IPS-18c (cell line): ENCODE measurements around the gene EXOC3L2.
"Not testable (repeated sequence)": the region's sequence is repeated elsewhere in the genome, so short reads cannot be mapped to it uniquely, and the experiment has no call there.

Source experiments
- H3K4me3 ChIP-seq: 2 replicates; pipeline ENCODE4 v1.7.0; 2013; ENCODE audit warnings: low read depth, mild to moderate bottlenecking, low read length, moderate library complexity; ENCODE audit not compliant: insufficient read depth
- H3K9me3 ChIP-seq: one replicate; pipeline ENCODE4 v1.6.1; 2013; ENCODE audit warnings: mild to moderate bottlenecking, low read length, moderate library complexity; ENCODE audit not compliant: control insufficient read depth, insufficient read depth

EXOC3L2 gene

GRCh38 chr19:45243144-45243732, 2.0 kb downstream of the EXOC3L2 start:
- Histone ChIP-seq H3K4me3 (no peak overlapping the region), H3K9me3 (no peaks in the 10 kb centered on the region)

GRCh38 chr19:45238556-45238955, 6.7 kb downstream of the EXOC3L2 start:
- Histone ChIP-seq H3K9me3 (no peaks in the 10 kb centered on the region), H3K4me3 (no peak overlapping the region)

GRCh38 chr19:45235485-45235884, 9.7 kb downstream of the EXOC3L2 start:
- Histone ChIP-seq H3K4me3 (no peak overlapping the region), H3K9me3 (no peaks in the 10 kb centered on the region)

- Histone ChIP-seq H3K4me3 (peak overlapping the region; percentile 24), H3K9me3 (no peaks in the 10 kb centered on the region)
Measured at GRCh38 chr19:45234089-45234869, 10.9 kb downstream of the EXOC3L2 start.

GRCh38 chr19:45231891-45232290, 13.3 kb downstream of the EXOC3L2 start:
- Histone ChIP-seq H3K9me3 (no peaks in the 10 kb centered on the region), H3K4me3 (no peak overlapping the region)

- not testable (repeated sequence) for H3K4me3 ChIP-seq, H3K9me3 ChIP-seq
Measured at GRCh38 chr19:45229056-45229455, 16.2 kb downstream of the EXOC3L2 start.

- H3K9me3 ChIP-seq, result no peaks in the 10 kb centered on the region
- H3K4me3 ChIP-seq, result no peak overlapping the region
Measured at GRCh38 chr19:45224645-45225044, 20.6 kb downstream of the EXOC3L2 start.

- Histone ChIP-seq H3K4me3 (no peak overlapping the region), H3K9me3 (no peaks in the 10 kb centered on the region)
Measured at GRCh38 chr19:45223879-45224278, 21.3 kb downstream of the EXOC3L2 start.

GRCh38 chr19:45222724-45223123, 22.5 kb downstream of the EXOC3L2 start:
- Histone ChIP-seq H3K4me3 (no peak overlapping the region), H3K9me3 (no peaks in the 10 kb centered on the region)

GRCh38 chr19:45218911-45219743, 26.1 kb downstream of the EXOC3L2 start:
- H3K4me3 ChIP-seq, result no peak overlapping the region
- H3K9me3 ChIP-seq, result peaks cover 2% of the 10 kb centered on the region

GRCh38 chr19:45218426-45218825, 26.8 kb downstream of the EXOC3L2 start:
- Histone ChIP-seq H3K4me3 (no peak overlapping the region), H3K9me3 (peaks cover 2% of the 10 kb centered on the region)

- Histone ChIP-seq H3K9me3 (peaks cover 2% of the 10 kb centered on the region), H3K4me3 (peak overlapping the region; percentile 56)
Measured at GRCh38 chr19:45217957-45218334, 27.3 kb downstream of the EXOC3L2 start.

GRCh38 chr19:45217193-45217956, 27.8 kb downstream of the EXOC3L2 start:
- Histone ChIP-seq H3K9me3 (peaks cover 2% of the 10 kb centered on the region), H3K4me3 (peak overlapping the region; percentile 56)

- no peak overlapping the region for H3K4me3 ChIP-seq
- peaks cover 2% of the 10 kb centered on the region for H3K9me3 ChIP-seq
Measured at GRCh38 chr19:45216667-45217066, 28.5 kb downstream of the EXOC3L2 start.

- Histone ChIP-seq H3K4me3 (peak overlapping the region; percentile 31), H3K9me3 (peaks cover 2% of the 10 kb centered on the region)
Measured at GRCh38 chr19:45215391-45216191, 29.6 kb downstream of the EXOC3L2 start.

- H3K4me3 ChIP-seq, result no peak overlapping the region
Measured at GRCh38 chr19:45213031-45213430, 32.2 kb downstream of the EXOC3L2 start.

More at GRCh38 chr19:45213031-45213430, 32.2 kb downstream of the EXOC3L2 start:
- H3K9me3 ChIP-seq, result peaks cover 2% of the 10 kb centered on the region
